Trophoblast cell (in vitro differentiated cells and primary cell): ENCODE data around the gene COBL.

Source experiments
- DNase-seq, 2 donors: peaks; one replicate each; pipeline ENCODE4 v3.0.0-alpha.2; 2016
- H2AFZ ChIP-seq: 2 replicates; pipeline ENCODE4 v1.6.1; 2013; ENCODE audit warnings: low read length, moderate library complexity, mild to moderate bottlenecking; ENCODE audit not compliant: insufficient read depth, poor library complexity
- H2AK5ac ChIP-seq: 2 replicates; pipeline ENCODE4 v1.6.1; 2013; ENCODE audit warnings: mild to moderate bottlenecking, low read length
- H2BK120ac ChIP-seq: 2 replicates; pipeline ENCODE4 v1.6.1; 2013; ENCODE audit warnings: low read length, mild to moderate bottlenecking, moderate library complexity; ENCODE audit not compliant: insufficient read depth, poor library complexity
- H2BK12ac ChIP-seq: 2 replicates; pipeline ENCODE4 v1.6.1; 2013; ENCODE audit warnings: mild to moderate bottlenecking, low read length, moderate library complexity
- H2BK5ac ChIP-seq: 2 replicates; pipeline ENCODE4 v1.6.1; 2013; ENCODE audit warnings: low read length, low read depth, moderate library complexity, mild to moderate bottlenecking; ENCODE audit not compliant: poor library complexity
- H3K14ac ChIP-seq: 2 replicates; pipeline ENCODE4 v1.6.1; 2013; ENCODE audit warnings: mild to moderate bottlenecking, low read length
- H3K18ac ChIP-seq: 2 replicates; pipeline ENCODE4 v1.6.1; 2013; ENCODE audit warnings: mild to moderate bottlenecking, low read length
- H3K23ac ChIP-seq: 2 replicates; pipeline ENCODE4 v1.6.1; 2013; ENCODE audit warnings: low read length
- H3K27ac ChIP-seq: 2 replicates; pipeline ENCODE4 v1.5.1; 2013; ENCODE audit warnings: low read depth, mild to moderate bottlenecking, inconsistent platforms, low read length, moderate library complexity
- H3K27me3 ChIP-seq: 2 replicates; pipeline ENCODE4 v1.6.1; 2013; ENCODE audit warnings: inconsistent platforms, mild to moderate bottlenecking, low read length, moderate library complexity; ENCODE audit not compliant: insufficient read depth
- H3K36me3 ChIP-seq, 2 experiments: 1 replicate in 1 of 2; 2 replicates in 1 of 2; pipeline ENCODE4 v1.6.1; 2013; ENCODE audit warnings: low read length in 2 of 2, mild to moderate bottlenecking in 2 of 2, moderate library complexity in 1 of 2; ENCODE audit not compliant: insufficient read depth in 2 of 2, control insufficient read depth in 1 of 2
- H3K4ac ChIP-seq: 2 replicates; pipeline ENCODE4 v1.6.1; 2013; ENCODE audit warnings: low read depth, mild to moderate bottlenecking, low read length, moderate library complexity
- H3K4me1 ChIP-seq, 2 experiments: 1 replicate in 1 of 2; 2 replicates in 1 of 2; pipeline ENCODE4 v1.6.1; 2013; ENCODE audit warnings: low read length in 2 of 2, mild to moderate bottlenecking in 2 of 2, moderate library complexity in 1 of 2; ENCODE audit not compliant: insufficient read depth in 2 of 2, control insufficient read depth in 1 of 2
- H3K4me2 ChIP-seq: 2 replicates; pipeline ENCODE4 v1.6.1; 2013; ENCODE audit warnings: inconsistent platforms, mild to moderate bottlenecking, low read length, moderate library complexity
- H3K4me3 ChIP-seq: 2 replicates; pipeline ENCODE4 v1.5.1; 2013; ENCODE audit warnings: mild to moderate bottlenecking, low read depth, low read length, inconsistent platforms
- H3K79me1 ChIP-seq: one replicate; pipeline ENCODE4 v1.6.1; 2013; ENCODE audit warnings: low read length
- H3K79me2 ChIP-seq: 2 replicates; pipeline ENCODE4 v1.6.1; 2013; ENCODE audit warnings: low read length, mild to moderate bottlenecking; ENCODE audit not compliant: control insufficient read depth, insufficient read depth, poor library complexity
- H3K9ac ChIP-seq: 2 replicates; pipeline ENCODE4 v1.6.1; 2013; ENCODE audit warnings: mild to moderate bottlenecking, low read length
- H3K9me3 ChIP-seq: 2 replicates; pipeline ENCODE4 v1.6.1; 2013; ENCODE audit warnings: low read depth, mild to moderate bottlenecking, control low read depth, inconsistent platforms, low read length; ENCODE audit not compliant: insufficient read depth
- H4K12ac ChIP-seq: 2 replicates; pipeline ENCODE4 v1.6.1; 2013; ENCODE audit warnings: low read depth, mild to moderate bottlenecking, low read length, moderate library complexity
- H4K8ac ChIP-seq: 2 replicates; pipeline ENCODE4 v1.6.1; 2013; ENCODE audit warnings: low read depth, mild to moderate bottlenecking, low read length, moderate library complexity
- H4K91ac ChIP-seq: one replicate; pipeline ENCODE4 v1.6.1; 2013; ENCODE audit warnings: low read depth, mild to moderate bottlenecking, low read length, moderate library complexity
- WGBS: extraction: QIAGEN DNeasy Blood & Tissue Kit; methylation state at CpG from one replicate; pipeline ENCODE4 v1.1.7; 2013; ENCODE audit warnings: missing lambda C conversion rate; ENCODE audit not compliant: insufficient read length, insufficient coverage; ENCODE audit errors: extremely low coverage; 5-methylcytosine and 5-hydroxymethylcytosine counted together

The COBL gene

DNA sequence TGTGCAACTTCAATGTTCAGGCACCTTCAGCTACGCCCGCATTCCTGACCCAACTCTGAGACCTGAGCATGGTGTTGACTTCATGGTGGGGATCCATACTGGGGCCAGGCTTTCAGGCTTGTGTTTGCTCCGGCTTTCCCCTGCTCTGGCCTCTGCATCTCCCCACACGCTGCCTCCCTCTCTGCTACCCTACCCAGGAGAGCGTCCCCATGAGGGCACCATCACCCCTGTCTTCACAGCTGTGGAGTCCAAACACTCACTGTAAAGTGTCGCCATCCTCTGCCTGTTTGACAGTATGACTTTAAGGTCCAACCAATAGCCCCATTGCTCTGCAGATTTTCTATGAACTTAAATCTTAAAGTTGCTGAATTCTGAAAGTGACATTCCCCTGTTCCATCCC, 334.9 kb downstream of the COBL start:
- Histone ChIP-seq H2BK120ac (no peak overlapping the region), H2AK5ac (no peak overlapping the region), H3K27me3 (no peaks in the 10 kb centered on the region), H3K79me1 (no peaks in the 10 kb centered on the region), H2BK12ac (no peak overlapping the region), H3K9me3 (no peaks in the 10 kb centered on the region), H2BK5ac (no peak overlapping the region), H3K4ac (no peak overlapping the region), H3K4me1 (no peaks in the 10 kb centered on the region), H3K79me2 (no peaks in the 10 kb centered on the region), H3K14ac (no peak overlapping the region), H3K27ac (no peak overlapping the region), H4K91ac (no peak overlapping the region), H4K12ac (no peak overlapping the region), H3K9ac (no peak overlapping the region), H3K18ac (no peak overlapping the region), H3K4me2 (no peak overlapping the region), H3K36me3 (no peaks in the 10 kb centered on the region), H3K4me3 (no peak overlapping the region), H2AFZ (no peak overlapping the region), H4K8ac (no peak overlapping the region), H3K23ac (no peak overlapping the region)
- no CpG with 5 or more reads among the region's 6 CpGs for WGBS
- DNase-seq = no peak

DNA sequence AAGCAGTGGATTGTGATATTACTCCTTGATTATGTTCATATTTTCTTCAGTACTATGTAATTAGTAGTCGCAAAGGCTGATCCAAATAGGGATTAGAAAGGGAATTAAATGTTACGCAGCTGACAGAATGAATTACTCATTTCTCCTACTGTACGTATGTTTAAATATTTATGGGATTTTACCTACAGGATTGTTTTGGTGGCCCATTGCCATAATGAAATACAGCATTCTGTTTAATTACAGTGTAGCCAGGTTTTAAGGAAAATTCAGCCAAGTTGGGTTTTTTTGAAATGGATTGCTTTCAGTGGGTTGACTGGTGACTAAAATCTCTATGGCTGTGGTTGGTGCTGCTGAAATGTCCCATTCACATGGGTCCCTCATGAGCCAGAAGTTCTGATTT, 336.2 kb downstream of the COBL start:
- H3K18ac ChIP-seq = no peak overlapping the region
- no peak overlapping the region for H3K14ac ChIP-seq
- H2BK5ac ChIP-seq = no peak overlapping the region
- no peak overlapping the region for H3K27ac ChIP-seq
- no peak overlapping the region for H3K23ac ChIP-seq
- no peaks in the 10 kb centered on the region for H3K79me2 ChIP-seq
- no peak overlapping the region for H2BK12ac ChIP-seq
- no peak overlapping the region for H4K8ac ChIP-seq
- H3K36me3 ChIP-seq = no peaks in the 10 kb centered on the region
- H3K4me2 ChIP-seq = no peak overlapping the region
- H3K27me3 ChIP-seq = no peaks in the 10 kb centered on the region
- WGBS = no CpG with 5 or more reads among the region's 3 CpGs
- no peak overlapping the region for H4K91ac ChIP-seq
- no peak overlapping the region for H2AFZ ChIP-seq
- H3K4me3 ChIP-seq = no peak overlapping the region
- no peak overlapping the region for H2AK5ac ChIP-seq
- no peak overlapping the region for H3K4ac ChIP-seq
- DNase-seq = no peak
- no peak overlapping the region for H2BK120ac ChIP-seq
- no peaks in the 10 kb centered on the region for H3K4me1 ChIP-seq
- no peak overlapping the region for H4K12ac ChIP-seq
- H3K9me3 ChIP-seq = no peaks in the 10 kb centered on the region
- no peaks in the 10 kb centered on the region for H3K79me1 ChIP-seq
- no peak overlapping the region for H3K9ac ChIP-seq

DNA sequence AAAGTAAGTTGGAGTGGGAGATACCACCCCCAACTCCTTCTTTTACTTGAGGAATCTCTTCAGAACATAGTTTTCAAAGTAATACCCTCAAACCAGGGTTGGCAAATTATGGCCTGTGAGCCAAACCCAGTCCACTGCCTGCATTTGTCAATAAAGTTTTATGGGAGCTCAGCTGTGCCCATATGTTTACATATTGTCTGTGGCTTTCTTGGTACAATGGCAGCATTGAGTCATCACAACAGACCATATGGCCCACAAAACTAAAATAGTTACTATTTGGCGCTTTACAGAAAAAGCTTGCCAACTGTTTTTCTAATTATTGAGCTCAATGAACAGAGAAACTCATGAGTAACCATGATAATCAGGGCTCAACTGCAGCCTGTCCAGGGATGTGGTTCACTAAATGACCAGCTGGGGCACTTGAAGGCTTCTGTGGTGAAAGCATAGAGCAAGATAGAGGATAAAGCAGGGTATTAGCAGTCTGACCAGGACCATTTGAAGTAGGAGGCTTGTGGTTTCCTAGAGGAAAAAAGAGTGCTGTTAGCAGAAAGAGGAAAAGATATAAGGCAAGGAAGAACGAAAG, 337.9 kb downstream of the COBL start:
- H4K12ac ChIP-seq = no peak overlapping the region
- H3K23ac ChIP-seq = no peak overlapping the region
- H3K4me2 ChIP-seq = no peak overlapping the region
- no peak overlapping the region for H2BK5ac ChIP-seq
- H4K91ac ChIP-seq = no peak overlapping the region
- H4K8ac ChIP-seq = no peak overlapping the region
- no peak overlapping the region for H2AFZ ChIP-seq
- H3K79me2 ChIP-seq = no peaks in the 10 kb centered on the region
- H3K36me3 ChIP-seq = no peaks in the 10 kb centered on the region
- H3K14ac ChIP-seq = no peak overlapping the region
- no peak overlapping the region for H2BK12ac ChIP-seq
- H2BK120ac ChIP-seq = no peak overlapping the region
- DNase-seq = no peak
- no peaks in the 10 kb centered on the region for H3K9me3 ChIP-seq
- H3K27me3 ChIP-seq = no peaks in the 10 kb centered on the region
- no peak overlapping the region for H3K9ac ChIP-seq
- H3K4me1 ChIP-seq = no peaks in the 10 kb centered on the region
- H2AK5ac ChIP-seq = no peak overlapping the region
- no peak overlapping the region for H3K4me3 ChIP-seq
- H3K18ac ChIP-seq = no peak overlapping the region
- no peaks in the 10 kb centered on the region for H3K79me1 ChIP-seq
- WGBS = no CpG with 5 or more reads among the region's 2 CpGs
- H3K27ac ChIP-seq = no peak overlapping the region
- H3K4ac ChIP-seq = no peak overlapping the region

DNA sequence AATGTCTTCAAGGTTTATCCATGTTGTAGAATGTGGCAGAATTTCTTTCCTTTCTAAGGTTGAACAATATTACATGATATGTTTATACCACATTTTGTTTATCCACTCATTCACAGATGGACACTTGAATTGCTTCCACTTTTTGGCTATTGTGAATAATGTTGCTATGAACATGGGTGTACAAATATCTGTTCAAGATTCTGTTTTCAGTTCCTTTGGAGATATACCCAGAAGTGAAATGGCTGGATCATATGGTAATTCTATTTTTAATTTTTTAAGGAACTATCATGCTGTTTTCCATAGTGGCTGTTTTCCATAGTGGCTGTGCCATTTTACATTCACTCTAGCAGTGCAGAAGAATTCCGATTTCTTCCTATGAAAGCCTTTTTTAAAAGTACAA, 339.2 kb downstream of the COBL start:
- no peaks in the 10 kb centered on the region for H3K79me2 ChIP-seq
- H3K27me3 ChIP-seq = no peaks in the 10 kb centered on the region
- H3K79me1 ChIP-seq = no peaks in the 10 kb centered on the region
- H2AK5ac ChIP-seq = no peak overlapping the region
- H3K4me3 ChIP-seq = no peak overlapping the region
- no peak overlapping the region for H2AFZ ChIP-seq
- no peak overlapping the region for H2BK5ac ChIP-seq
- H3K14ac ChIP-seq = no peak overlapping the region
- H2BK12ac ChIP-seq = no peak overlapping the region
- no peak overlapping the region for H3K4me2 ChIP-seq
- DNase-seq = no peak
- H3K4ac ChIP-seq = no peak overlapping the region
- H3K23ac ChIP-seq = no peak overlapping the region
- no peak overlapping the region for H4K91ac ChIP-seq
- H3K9me3 ChIP-seq = no peaks in the 10 kb centered on the region
- no CpG with 5 or more reads among the region's 1 CpG for WGBS
- H4K8ac ChIP-seq = no peak overlapping the region
- H3K27ac ChIP-seq = no peak overlapping the region
- H2BK120ac ChIP-seq = no peak overlapping the region
- no peak overlapping the region for H3K9ac ChIP-seq
- no peak overlapping the region for H4K12ac ChIP-seq
- no peaks in the 10 kb centered on the region for H3K4me1 ChIP-seq
- no peaks in the 10 kb centered on the region for H3K36me3 ChIP-seq
- H3K18ac ChIP-seq = no peak overlapping the region
